LoVo (cell line): Measurements from ENCODE around the gene TAS2R1.
"Not testable (repeated sequence)": the region's sequence is repeated elsewhere in the genome, so short reads cannot be mapped to it uniquely, and the experiment has no call there.

ENCODE experiments used
- DNase-seq: peaks from one replicate; pipeline ENCODE4 v3.0.0-alpha.2; 2016; ENCODE audit warnings: low spot score

TAS2R1 gene

DNA sequence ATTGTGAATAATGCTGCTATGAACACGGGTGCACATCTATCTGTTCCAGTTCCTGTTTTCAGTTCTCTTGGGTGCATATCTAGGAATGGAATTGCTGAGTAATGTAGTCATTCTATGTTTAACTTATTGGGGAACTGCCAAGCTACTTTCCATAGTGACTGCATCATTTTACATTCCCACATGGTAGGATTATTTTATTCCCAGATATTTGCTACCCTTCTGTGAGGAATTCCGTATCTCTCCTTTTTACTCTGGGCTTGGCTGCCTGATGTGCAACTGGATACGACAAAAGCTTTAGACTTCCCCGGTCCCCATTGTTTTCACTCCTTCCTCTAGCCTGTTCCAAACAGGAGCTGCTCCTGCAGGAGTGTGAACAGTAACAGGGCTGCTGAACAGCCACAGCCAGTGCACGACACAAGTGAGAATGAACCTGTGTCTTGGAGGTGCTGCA is 7.2 kb downstream of the TAS2R1 start:
- DNase-seq: no peak

DNA sequence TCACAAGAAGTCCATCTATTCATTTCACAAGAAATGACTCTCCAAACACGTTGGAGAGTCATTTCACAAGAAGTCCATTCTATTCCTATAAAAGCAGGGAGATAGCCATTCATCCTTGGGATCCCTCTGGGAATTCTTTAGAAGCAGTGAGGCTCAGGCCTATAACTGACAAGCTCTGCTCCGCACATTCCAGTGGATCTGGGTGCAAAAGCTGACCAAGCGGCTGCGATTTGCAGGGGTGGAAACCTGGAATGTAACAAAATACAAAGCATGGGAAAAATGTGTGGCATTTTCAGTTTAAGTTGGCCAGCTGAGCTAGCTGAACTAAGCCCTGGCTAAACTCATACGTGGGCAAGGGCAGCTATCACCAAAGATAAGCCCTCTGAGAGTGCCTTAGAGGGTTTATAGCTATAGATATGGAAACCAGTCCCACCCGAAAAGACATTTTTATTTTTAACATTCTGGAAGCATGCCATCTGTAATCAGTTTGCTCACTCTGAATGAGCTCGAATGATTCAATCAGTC is 8.7 kb downstream of the TAS2R1 start:
- DNase-seq: no peak

DNA sequence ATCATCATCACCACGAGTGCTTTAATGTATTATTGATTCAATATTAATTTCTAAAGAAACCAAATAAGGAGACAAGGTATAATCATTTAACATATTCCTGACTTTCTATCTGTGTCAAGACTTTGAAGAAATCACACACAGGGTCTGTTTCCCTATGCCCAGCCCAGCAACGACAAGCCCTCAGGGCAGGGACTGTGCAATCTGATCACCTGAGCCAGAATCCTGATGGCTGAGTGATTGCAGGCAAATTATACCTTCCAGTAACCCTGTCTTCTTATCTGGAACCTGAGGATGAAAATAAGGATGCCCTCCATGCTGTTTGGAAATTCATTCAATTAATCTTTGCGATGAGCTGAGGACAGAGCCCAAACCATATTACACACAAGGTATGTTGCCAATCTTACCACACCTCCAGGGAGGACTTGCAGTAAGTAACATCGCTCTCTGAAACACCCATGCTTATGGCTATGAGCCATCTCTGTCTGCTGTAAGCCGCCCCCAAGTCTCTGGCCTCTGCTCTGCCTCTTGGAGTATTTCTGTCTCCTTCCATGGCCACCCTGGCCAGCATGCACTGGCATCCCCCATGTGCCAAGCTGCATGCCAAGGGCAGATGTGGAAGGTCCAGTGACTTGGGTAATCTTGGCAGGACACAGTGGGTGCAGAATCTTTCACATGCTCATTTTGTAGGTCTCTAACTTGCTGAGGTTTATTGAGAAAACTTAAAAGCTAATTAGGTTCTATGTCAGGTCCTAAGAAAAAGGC is 10.6 kb downstream of the TAS2R1 start:
- DNase-seq: no peak

DNA sequence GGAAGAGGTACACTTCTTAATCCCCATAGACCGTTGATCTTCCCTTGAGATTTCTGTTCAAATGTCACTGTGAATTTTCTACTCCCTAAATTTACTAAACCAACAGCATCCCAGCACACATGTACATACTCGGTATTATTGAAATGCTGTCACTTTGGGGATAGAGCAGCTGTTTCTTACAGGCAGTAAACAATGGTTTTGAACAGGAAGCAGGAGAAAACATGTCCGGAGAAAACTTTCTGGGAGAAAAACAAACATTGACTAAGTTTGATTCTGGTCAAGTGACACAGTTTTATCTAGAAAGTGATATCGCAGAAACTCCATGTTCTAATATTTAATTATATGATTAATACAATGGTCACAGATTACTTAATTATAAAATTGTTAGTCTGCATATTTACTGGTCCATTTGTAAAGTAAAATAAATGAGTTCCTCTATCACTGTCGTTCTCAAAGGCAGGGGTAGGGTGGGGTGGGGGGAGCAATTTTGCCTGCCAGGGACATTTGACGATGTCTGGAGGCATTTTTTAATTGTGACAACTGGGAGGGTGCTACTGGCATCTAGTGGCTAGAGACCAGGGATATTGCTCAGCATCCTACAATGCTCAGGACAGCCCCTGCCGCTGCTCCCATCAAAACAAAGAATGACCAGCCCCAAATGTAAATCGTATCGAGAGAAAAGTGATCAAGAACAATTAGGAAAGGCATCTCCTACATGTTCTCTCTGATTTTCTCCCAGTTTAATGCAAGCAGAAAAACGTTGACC is 12.2 kb downstream of the TAS2R1 start:
- no peak for DNase-seq

DNA sequence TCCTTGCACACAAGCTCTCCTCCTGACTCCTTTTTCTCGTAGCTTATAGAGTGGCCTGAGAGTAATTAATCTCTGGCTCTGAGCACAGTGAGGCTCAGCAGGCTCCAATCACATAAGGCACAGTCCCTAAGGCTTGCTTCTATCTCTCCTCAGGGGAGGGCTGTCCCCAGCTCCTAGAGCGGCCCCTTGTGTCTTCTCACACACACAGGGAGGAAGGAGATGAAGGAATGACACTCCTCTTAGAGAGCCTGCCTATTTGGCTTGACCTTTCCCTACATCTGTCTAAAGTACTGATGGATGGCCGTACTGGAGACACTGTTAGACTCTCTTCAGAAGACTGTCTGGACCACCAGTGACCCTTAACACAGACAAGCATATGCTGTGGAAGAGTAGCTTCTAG is 12.9 kb downstream of the TAS2R1 start:
- DNase-seq: no peak

DNA sequence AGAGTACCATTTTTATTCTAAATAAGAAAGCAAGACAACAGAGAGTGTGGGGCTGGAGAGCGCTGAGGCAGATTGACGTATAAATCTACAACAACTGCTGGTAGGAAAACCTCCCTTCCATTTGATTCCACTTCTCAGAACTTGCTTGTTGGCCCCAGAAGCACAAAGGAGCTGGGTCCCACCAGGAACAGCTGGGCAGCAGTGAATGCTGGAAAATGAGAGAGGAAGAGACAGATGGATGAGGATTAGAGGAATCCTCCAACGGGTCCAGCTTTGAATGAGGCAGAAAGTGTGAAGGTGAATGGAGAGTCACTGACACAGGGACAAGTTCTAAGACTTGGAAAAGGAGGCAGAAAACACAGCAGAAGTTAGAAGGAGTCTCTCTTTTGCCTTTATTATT is 14.8 kb downstream of the TAS2R1 start:
- no peak for DNase-seq

DNA sequence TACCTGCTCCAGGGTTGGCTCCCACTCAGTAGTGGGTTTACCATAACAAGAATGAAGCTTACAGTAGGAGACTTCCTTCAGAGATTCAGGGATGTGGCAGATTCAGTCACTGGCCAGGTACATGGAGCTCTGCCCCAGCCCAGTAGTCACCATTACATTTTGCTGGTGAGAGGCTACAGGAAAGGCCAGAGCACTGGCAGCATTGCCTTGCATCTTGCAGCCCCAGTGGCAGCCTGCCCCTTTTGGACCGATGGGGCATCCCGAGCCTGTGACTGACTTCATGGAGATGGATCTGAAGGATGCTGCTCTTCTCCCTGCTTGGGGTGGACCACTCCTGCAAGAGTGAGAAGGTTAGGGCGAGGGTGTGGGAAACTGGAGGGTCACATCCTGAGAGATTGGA is 16.8 kb downstream of the TAS2R1 start:
- DNase-seq: no peak

DNA sequence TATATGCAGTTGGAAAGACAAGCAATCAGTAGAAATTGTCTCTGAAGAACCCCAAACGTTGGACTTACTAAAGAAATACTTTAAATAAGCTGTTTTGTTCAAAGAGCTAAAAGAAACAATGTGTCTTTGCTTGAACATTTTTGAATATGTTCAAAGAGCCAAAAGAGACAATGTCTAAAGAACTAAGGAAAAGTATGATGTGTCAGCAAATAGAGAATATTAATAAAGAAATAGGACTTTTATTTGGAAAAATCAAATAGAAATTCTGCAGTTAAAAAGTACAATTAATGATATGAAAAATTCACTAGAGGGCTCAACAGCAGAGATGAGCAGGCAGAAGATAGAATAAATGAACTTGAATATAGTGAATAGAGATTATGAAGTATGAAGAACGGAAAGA is 19.2 kb downstream of the TAS2R1 start:
- no peak for DNase-seq

DNA sequence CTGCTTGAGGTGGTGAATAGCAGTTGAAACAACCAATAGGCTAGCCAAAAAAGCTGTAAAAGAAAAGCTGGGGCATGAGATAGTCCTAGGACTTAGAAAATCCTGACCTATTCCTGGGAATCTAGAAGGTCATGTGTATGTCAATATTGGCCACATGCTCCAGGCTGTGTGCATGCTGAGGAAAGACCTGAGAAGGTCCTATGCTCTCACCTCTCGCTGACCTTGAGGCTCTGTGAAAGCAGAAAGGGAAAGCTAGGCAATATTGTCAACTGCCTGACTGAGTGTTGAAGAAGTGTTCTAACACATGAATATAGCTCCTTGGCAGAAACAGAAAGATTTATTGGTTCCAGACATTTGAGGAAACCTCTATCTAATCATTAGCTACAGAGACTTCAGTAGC is 19.8 kb downstream of the TAS2R1 start:
- no peak for DNase-seq

DNA sequence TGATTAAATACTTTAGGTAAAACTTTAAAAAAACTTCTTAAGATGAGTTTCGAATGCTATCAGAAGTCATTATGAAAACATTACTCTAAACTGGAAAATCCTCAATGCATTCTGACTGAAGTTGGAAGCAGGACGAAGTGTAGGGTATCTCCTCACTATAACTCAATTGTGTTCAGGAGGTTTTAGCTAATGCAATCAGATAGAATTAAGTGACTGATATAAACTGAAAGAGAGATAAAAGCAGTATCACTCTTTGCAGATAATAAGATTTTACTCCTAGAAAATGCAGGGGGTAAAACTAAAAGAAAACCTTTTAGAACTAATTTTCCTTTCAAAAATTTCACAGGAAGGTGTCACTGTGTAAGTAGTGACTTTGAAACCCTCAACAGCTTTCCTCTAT is 22.1 kb downstream of the TAS2R1 start:
- DNase-seq: no peak

DNA sequence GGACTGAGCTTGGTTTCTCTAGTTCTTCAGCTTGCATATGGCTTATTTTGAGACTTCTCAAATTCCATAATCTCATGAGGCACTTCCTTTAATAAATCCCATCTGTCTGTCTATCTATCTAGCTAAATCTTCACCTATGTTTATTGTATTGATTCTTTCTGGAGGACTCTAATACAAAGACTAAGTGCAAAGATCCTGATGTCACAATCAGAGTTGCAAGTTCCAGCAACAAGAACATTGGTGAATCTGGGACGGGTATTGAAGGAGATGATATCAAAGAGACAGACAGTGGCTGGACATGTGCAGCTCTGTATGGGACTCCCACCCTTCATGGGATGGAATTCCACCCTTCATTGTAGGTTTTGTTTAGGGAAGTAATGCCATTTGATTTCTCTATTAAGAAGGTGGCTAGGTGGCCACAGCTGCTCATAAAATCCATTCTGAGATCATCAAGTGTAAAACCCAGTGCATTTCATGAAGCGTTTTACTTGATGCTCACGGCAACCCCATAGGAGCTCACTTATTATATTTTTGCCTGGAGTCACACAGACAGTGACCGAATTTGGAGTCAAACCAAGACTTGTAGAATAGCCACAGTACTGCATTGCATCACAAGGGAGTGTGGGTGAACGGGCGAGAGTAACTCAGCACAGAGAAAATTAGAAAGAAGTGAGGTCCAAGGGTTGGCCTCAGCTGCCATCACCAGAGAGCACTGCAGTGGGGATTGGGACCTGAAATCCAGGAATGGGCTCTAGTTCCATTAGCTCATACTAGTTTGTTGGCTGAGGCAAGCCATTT is 24.9 kb downstream of the TAS2R1 start:
- no peak for DNase-seq

DNA sequence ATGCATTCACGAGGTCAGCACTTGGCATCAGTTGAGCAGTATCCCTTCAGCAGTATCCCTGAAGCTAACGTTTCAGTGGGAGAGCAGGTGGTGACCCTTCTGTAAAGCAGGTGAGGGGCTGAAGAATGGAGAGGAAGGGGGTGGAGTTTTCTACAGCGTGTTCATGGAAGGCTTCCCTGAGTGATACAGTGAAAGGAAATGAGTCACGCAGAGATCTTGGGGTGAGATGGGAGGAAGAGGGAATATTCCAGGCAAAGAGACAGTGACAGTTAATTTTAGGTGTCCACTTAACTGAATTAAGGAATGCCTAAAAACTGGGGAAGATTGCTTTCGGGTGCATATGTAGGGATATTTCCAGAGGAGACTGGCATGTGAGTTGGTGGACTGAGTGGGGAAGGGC is 25.7 kb downstream of the TAS2R1 start:
- no peak for DNase-seq

DNA sequence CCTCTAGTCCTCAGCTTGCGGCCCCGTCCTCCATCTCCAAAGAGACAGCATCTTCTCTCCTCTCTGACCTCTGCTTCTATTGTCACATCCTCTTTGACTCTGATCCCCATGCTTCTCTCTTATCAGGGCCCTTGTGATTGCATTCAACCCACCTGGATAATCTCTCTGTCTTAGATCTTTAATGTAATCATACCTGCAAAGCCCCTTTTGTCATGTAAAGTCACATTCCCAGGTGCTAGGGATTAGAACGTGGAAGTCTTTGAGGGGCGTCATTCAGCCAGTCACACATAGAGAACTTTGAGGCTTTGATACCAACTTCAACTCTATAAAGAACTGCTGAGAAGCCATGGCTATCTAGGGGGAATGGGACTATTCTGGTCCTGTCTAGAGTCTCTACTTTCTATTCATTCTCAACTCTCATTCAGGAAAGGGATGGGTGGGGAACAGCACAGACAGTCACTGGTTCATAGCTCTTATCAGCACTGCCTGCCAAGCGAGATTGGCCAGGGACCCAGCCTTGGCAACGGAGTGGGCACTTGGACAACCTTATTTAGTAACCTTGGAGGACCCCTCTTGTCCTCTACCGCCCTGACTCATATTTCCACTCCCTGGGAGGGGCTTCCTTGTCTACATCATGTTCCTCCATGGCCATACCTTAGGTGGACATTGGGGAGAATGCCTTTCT is 29.0 kb downstream of the TAS2R1 start:
- DNase-seq: no peak

DNA sequence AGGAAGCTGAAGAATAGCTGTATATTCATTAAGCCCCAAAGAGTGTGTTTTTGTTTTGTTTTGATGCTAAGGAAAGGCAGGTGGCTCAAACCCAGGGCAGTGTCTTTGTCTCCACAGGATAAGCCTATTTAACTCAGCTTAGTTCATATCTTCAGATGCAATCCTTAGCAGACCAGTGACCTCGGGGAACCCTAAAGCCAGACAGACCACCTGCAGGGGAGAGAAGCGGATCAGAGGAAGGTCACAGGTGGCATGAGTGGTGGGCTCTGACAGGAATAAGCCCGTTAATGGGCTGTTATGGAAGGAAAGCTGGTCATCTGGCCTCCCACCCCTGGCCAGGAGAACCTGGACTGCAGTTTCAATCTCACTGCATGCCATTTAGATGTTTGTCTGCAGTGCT is 30.8 kb downstream of the TAS2R1 start:
- no peak for DNase-seq

DNA sequence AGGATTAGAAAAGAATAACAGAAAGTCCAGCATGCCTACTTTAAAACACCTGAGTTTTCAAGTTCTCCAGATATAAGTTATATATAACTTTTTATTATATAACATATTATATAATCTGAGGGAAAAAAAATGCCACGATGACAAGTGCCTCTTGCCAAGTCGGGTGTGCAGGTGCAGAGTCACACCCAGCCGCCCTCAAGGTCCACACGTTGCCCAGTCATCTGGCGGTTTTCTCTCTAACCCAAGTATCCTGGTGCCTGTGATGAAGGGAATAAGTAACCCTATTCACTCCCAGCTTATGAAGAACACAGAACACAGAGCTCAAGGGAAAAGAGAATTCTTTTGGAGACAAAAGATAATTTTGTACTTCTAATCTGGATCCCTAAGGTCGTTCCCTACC is 31.8 kb downstream of the TAS2R1 start:
- not testable (repeated sequence) for DNase-seq

DNA sequence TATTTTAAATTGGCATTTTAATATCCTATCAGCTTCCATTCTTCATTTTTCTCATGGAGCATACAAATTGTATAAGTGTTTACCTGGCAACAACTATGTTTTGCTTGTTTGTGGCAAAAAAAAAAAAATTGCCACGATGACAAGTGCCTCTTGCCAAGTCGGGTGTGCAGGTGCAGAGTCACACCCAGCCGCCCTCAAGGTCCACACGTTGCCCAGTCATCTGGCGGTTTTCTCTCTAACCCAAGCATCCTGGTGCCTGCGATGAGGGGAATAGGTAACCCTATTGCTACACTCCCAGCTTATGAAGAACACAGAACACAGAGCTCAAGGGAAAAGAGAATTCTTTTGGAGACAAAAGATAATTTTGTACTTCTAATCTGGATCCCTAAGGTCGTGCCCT is 32.8 kb downstream of the TAS2R1 start:
- not testable (repeated sequence) for DNase-seq

DNA sequence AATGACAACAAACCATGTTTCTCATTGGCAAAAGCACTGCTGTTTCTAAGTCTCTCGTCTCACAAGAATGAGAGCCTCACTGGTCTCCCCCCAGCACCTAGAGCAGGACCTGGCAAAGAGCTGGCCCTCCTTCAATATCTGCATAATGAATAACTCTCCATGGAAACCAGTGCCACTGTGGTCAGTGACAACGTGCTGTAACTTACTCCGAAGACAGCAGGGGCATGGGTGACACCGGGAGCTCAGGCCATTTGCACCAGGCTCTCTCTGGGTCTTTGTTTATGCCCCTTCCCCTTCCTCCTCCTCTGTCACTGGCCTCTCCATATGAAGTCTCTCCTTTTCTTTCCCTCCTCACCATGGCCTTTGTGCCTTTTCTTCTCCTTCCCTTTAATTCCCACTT is 33.3 kb downstream of the TAS2R1 start:
- no peak for DNase-seq

DNA sequence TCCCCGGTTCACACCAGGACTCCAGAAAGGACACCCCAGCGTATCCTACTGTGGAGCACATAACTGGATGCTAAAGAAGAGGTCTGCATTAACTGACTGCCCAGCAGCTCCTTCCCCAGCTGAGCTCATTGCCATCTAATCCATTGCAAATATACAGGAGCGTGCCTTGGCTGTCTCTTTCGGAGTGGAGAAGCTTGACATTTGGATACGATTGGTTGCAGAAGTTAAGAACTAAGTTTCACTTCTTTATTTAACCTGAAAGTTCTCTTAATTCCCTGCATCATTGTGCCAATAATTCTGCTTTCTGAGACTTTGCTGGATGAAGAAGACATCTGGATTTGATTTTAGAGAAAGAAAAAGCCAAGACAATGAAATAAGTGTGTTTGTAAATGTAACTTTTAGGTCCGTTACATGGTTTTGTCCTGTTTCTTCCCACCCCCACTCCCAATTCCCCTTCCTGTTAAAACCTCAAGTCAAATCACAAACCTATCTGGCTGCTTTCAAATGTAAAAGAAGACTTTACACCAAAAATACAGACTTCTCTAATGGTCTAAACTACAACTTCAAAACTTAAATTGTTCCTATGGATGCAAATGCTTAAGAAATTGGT is 33.9 kb downstream of the TAS2R1 start:
- DNase-seq: no peak

DNA sequence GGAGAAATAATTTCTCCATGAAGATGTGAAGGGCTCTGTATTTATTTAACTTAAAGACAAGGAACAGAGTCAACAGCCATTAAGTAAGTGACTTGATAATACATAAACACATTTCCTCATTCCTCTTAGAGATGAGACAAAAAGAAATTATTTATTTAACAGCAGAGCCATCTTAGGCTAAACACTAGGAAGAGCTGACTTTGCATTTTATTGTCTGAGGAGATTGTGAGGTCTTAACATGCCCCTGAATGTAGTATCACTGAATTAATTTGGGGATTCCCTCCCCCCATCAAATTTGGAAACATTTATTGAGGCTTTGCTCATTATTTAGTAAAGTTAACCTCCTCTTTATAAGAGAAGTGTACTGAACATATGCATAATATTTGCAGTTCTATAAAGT is 35.2 kb downstream of the TAS2R1 start:
- DNase-seq: no peak

DNA sequence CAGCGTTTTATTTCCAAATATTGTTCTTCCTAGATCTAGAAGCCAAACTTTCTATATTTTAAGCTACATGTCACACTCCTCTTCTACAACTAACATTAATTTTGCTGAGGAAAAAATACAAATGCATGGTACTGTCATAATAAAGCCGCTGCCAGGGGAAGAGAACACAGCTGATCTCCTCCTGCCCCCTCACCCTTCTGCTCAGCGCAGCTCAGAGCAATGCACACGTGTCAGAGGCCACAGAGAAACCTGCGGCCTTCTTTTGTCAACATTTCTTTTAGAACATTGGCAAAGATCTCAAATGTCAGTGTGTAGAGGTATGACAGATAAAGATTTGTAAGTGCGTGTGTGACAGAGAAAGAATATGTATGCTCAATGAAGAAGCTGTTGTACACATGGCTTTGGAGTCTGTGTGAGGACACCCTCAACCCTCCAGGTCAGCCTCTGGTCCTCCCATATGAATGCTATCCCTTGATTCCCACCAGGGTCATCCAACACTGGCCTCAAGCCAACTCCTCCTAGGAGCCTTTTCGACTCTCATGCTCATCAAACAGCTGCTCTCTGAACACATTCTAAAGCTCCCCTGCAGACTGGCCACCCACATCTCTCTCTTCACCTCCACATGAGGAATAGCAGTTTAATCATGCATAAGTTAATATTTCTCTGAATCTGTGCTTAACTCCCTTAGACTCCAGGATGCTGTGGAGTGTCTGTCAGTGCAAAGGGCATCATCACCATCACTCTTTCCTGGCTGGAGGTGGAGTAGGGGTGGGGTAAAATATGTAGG is 40.9 kb downstream of the TAS2R1 start:
- DNase-seq: no peak

DNA sequence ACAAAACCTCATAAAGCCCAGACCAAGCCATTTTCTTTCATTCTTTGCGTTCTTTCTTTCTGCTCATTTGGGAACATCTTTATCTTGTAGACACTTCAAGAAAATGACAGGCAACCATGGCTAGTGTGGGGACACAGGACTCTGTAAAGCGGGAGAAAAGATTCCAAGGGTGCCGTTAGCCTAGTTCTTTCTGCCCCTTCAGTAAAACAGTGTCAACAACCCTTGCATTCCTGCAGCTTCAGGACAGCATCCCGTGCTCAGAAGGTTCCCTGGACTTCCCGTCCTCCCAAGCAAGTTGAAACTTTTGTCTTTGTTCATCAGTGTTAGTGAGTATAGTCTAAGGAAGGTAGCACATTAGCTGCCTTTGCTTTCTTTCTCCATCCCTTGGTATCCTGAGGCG is 41.9 kb downstream of the TAS2R1 start:
- DNase-seq: no peak
